ENCODE results near the gene ABCC6. TPM values are rescaled to one million over a fixed set of nuclear protein-coding genes. Genes with fewer than 3 reads are reported as not detected.

ABCC6 gene
- polyA plus RNA-seq, 1 experiment = 1.2 TPM

DNA sequence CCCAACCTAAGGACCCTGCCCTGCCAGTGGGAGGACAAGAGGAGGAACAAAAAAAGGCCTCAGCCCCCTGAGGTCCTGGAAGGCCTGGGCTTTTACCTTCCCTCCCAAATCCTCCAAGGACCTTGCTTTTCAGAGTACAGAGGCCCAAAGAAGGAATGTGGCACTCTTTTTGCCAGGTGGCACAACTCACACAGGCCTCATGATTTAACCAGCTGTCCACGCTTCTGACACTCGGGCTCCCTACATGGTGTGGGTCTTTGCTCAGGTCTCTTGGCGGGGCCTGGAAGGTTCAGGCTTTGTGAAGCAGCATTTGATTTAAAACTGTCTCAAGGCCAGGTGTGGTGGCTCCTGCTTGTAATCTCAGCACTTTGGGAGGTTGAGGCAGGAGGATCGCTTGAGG is 120.6 kb downstream of the ABCC6 start:
- DNase-seq (ENCODE audit: low read depth) = no peak
- Histone ChIP-seq H3K4me3 (ENCODE audit: low read depth, low read length) (no peak overlapping the region), H3K27me3 (ENCODE audit: control insufficient read depth, insufficient read depth, low read length) (no peaks in the 10 kb centered on the region), H3K36me3 (ENCODE audit: control insufficient read depth, insufficient read depth, low read length) (peaks cover 24% of the 10 kb centered on the region)
- POLR2A ChIA-PET = no interaction called here
- CTCF ChIA-PET = no interaction called here
- no peak for TF ChIP-seq CTCF (IDR thresholded peaks at IDR 0.05; ENCODE audit: insufficient read depth, low read depth, low read length)

- DNase-seq (ENCODE audit: low read depth) = no peak
- TF ChIP-seq CTCF (IDR thresholded peaks at IDR 0.05; ENCODE audit: insufficient read depth, low read depth, low read length) = no peak
- H3K27me3 ChIP-seq (ENCODE audit: control insufficient read depth, insufficient read depth, low read length) = no peaks in the 10 kb centered on the region
- no peak overlapping the region for H3K4me3 ChIP-seq (ENCODE audit: low read depth, low read length)
- ChIA-PET POLR2A (no interaction called here), CTCF (no interaction called here)
- H3K36me3 ChIP-seq (ENCODE audit: control insufficient read depth, insufficient read depth, low read length) = peaks cover 19% of the 10 kb centered on the region
Observed at GRCh38 chr16:16101585-16101984, 121.7 kb downstream of the ABCC6 start.

GRCh38 chr16:16100631-16101030 is 122.7 kb downstream of the ABCC6 start:
- CTCF ChIA-PET = interaction anchor here (0.7 kb wide), 1 partner anchor 9 kb away, joined by 3 read pairs; no protein-coding TSS in a partner anchor
- POLR2A ChIA-PET = no interaction called here
- DNase-seq (ENCODE audit: low read depth) = no peak
- Histone ChIP-seq H3K27me3 (ENCODE audit: control insufficient read depth, insufficient read depth, low read length) (no peaks in the 10 kb centered on the region), H3K4me3 (ENCODE audit: low read depth, low read length) (no peak overlapping the region), H3K36me3 (ENCODE audit: control insufficient read depth, insufficient read depth, low read length) (peaks cover 19% of the 10 kb centered on the region)
- no peak for TF ChIP-seq CTCF (IDR thresholded peaks at IDR 0.05; ENCODE audit: insufficient read depth, low read depth, low read length)

GRCh38 chr16:16099320-16099719 is 124.0 kb downstream of the ABCC6 start:
- ChIA-PET CTCF (no interaction called here), POLR2A (no interaction called here)
- Histone ChIP-seq H3K36me3 (ENCODE audit: control insufficient read depth, insufficient read depth, low read length) (peaks cover 19% of the 10 kb centered on the region), H3K4me3 (ENCODE audit: low read depth, low read length) (no peak overlapping the region), H3K27me3 (ENCODE audit: control insufficient read depth, insufficient read depth, low read length) (no peaks in the 10 kb centered on the region)
- DNase-seq (ENCODE audit: low read depth) = no peak
- TF ChIP-seq CTCF (IDR thresholded peaks at IDR 0.05; ENCODE audit: insufficient read depth, low read depth, low read length) = no peak

Other genes with a start within 250 kb of the ABCC6 start
- 57.0 and 77.4 TPM in 2 replicates for gene NOMO3, start 9.0 kb upstream of the ABCC6 start, polyA plus RNA-seq (2011; rRNA removed)
- 18.8 and 29.1 TPM in 2 replicates for gene NPIPA7, start 155.6 kb upstream of the ABCC6 start, polyA plus RNA-seq (2011; rRNA removed)

Measured in BJ (cell line).